ENCODE measurements around the gene NAA15.
A peak's percentile ranks its signal among the peaks of the same experiment; 100 is the strongest.
"Not testable (repeated sequence)": the region's sequence is repeated elsewhere in the genome, so short reads cannot be mapped to it uniquely, and the experiment has no call there.

NAA15 gene

GRCh38 chr4:139368998-139369397, 67.7 kb downstream of the NAA15 start:
- no peak for DNase-seq

- no peak for DNase-seq
These were observed 72.9 kb downstream of the NAA15 start for GRCh38 chr4:139374251-139374650.

GRCh38 chr4:139386421-139386820, 85.1 kb downstream of the NAA15 start:
- no peak for DNase-seq

GRCh38 chr4:139389102-139389501, 87.8 kb downstream of the NAA15 start:
- no peak for DNase-seq

- no peak for DNase-seq
These were observed 88.7 kb downstream of the NAA15 start for GRCh38 chr4:139389991-139390390.

GRCh38 chr4:139391731-139392130, 90.4 kb downstream of the NAA15 start:
- DNase-seq: no peak

GRCh38 chr4:139392797-139393196, 91.5 kb downstream of the NAA15 start:
- no peak for DNase-seq

GRCh38 chr4:139401368-139401767, 100.1 kb downstream of the NAA15 start:
- DNase-seq: no peak

GRCh38 chr4:139402436-139402835, 101.1 kb downstream of the NAA15 start:
- no peak for DNase-seq

GRCh38 chr4:139403462-139403861, 102.2 kb downstream of the NAA15 start:
- DNase-seq: no peak

- no peak for DNase-seq
These were observed 109.0 kb downstream of the NAA15 start for GRCh38 chr4:139410312-139410711.

GRCh38 chr4:139414671-139415210, 113.4 kb downstream of the NAA15 start:
- not testable (repeated sequence) for DNase-seq

GRCh38 chr4:139416073-139416673, 114.9 kb downstream of the NAA15 start:
- peak; percentile 36 for DNase-seq

GRCh38 chr4:139419388-139419914, 118.1 kb downstream of the NAA15 start:
- peak; percentile 94 for DNase-seq

GRCh38 chr4:139420652-139421051, 119.3 kb downstream of the NAA15 start:
- DNase-seq: no peak

GRCh38 chr4:139436122-139436521, 134.8 kb downstream of the NAA15 start:
- DNase-seq: no peak

- DNase-seq: no peak
These were observed 136.8 kb downstream of the NAA15 start for GRCh38 chr4:139438141-139438540.

GRCh38 chr4:139441029-139441428, 139.7 kb downstream of the NAA15 start:
- DNase-seq: no peak

- no peak for DNase-seq
These were observed 142.4 kb downstream of the NAA15 start for GRCh38 chr4:139443661-139444060.

GRCh38 chr4:139444881-139445280, 143.6 kb downstream of the NAA15 start:
- not testable (repeated sequence) for DNase-seq

GRCh38 chr4:139447078-139447477, 145.8 kb downstream of the NAA15 start:
- peak; percentile 72 for DNase-seq

- peak; percentile 6 for DNase-seq
These were observed 149.3 kb downstream of the NAA15 start for GRCh38 chr4:139450586-139450985.

- no peak for DNase-seq
These were observed 150.7 kb downstream of the NAA15 start for GRCh38 chr4:139451997-139452396.

GRCh38 chr4:139453041-139453370, 151.7 kb downstream of the NAA15 start:
- DNase-seq: peak; percentile 75
